AG09309 (cell line): Measurements from ENCODE around the gene MEMO1.

Experiments used
- DNase-seq: peaks from one replicate; pipeline ENCODE4 v3.0.0-alpha.2; 2010; ENCODE audit warnings: low read depth
- H3K4me3 ChIP-seq: 2 replicates; pipeline ENCODE4 v1.5.1; 2011; ENCODE audit warnings: mild to moderate bottlenecking, low read depth, low read length, moderate library complexity; ENCODE audit not compliant: control insufficient read depth
- CTCF ChIP-seq: IDR thresholded peaks from 2 replicates; pipeline ENCODE4 v1.5.1; 2011; ENCODE audit warnings: mild to moderate bottlenecking, low read depth, low read length, inconsistent platforms; ENCODE audit not compliant: insufficient read depth, control insufficient read depth; ENCODE audit errors: missing control alignments

MEMO1 gene

DNA sequence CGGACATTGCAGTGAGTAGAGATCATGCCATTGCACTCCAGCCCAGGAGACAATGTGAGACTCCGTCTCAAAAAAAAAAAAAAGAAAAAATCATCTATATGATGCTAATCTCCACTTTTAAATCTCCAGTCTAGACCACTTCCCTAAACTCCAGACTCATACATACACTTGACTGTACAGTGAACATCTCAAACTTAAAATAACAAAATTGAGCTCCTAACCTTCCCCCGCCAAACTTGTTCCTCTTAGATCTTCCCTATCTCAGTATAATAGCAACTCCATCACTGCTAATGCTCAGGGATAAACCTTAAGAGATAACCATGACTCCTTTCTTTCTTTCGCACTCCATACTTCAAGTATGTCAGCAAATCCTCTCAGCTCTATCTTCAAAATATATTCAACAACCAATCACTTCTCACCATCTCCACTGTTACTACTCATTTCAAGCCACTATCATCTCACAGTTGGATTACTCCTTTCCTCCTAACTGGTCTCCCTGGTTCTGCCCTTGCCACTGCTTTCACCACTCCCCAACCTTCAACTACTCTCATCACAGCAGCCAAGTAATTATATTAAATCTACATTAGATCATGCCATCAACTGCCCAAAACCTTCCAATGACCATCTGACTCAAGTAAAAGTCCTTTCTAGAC, 12.0 kb downstream of the MEMO1 start:
- DNase-seq = no peak
- no peak overlapping the region for H3K4me3 ChIP-seq
- TF ChIP-seq CTCF = no peak

DNA sequence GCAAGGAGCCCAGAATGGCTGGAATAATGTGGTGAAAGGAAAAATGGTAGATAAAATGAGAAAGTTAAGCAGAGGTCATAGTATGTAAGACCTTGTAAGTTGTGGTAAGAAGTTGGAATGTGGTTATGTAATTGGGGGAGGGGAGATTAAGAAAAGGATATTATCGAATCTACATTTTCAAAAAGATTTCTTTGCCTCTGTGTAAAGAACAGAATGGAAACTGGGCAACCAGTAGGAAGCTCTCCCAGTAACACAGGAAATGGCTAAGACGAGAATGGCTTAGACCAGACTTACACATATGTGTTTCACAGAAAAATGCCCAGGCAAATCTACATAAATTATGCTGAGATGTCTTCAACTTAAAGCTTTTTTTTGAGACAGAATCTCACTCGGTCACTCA, 13.2 kb downstream of the MEMO1 start:
- DNase-seq = no peak
- TF ChIP-seq CTCF = no peak
- H3K4me3 ChIP-seq = no peak overlapping the region

DNA sequence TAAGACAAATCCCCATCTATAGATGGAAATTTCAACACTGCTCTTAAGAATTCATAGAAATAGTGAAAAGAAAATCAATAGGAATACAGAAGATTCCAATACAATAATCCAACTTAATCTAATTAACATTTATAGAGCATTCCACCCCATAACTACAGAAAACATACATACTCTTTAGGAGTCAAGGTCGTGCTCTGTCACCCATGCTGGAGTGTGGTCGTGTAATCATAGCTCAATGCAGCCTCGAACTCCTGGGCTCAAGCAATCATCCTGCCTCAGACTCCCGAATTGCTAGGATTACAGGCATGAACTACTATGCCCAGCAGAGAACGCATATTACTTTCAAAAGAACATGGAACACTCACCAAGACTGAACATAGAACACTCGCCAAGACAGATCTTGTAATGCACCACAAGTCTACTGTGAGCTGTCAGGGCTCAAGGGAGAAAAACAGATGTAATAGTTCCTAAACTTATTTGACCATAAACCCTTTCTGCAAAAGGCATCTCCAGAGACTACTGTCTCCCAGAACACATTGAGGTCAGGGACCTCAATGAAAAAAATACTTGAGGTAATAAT, 14.1 kb downstream of the MEMO1 start:
- no peak overlapping the region for H3K4me3 ChIP-seq
- no peak for DNase-seq
- no peak for TF ChIP-seq CTCF

DNA sequence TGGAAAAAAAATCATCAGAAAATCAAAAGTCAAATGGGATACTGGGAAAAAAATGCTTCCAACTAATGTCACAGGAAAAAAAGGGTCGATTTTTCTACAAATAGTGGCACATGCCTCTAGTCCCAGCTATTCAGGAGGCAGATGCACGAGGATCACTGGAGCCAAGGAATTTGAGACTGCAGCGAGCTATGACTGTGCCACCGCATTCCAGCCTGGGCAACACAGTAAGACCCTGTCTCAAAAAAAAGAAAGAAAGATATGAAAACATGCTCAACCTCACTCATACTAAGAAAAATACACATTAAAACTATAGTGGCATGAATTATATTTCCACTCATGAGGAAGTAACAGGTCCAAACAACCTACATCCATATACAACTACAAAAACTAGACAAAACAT, 17.9 kb downstream of the MEMO1 start:
- no peak for TF ChIP-seq CTCF
- H3K4me3 ChIP-seq = no peak overlapping the region
- no peak for DNase-seq

- TF ChIP-seq CTCF = no peak
- DNase-seq = no peak
Observed at GRCh38 chr2:31992025-31992579, 18.7 kb downstream of the MEMO1 start.

DNA sequence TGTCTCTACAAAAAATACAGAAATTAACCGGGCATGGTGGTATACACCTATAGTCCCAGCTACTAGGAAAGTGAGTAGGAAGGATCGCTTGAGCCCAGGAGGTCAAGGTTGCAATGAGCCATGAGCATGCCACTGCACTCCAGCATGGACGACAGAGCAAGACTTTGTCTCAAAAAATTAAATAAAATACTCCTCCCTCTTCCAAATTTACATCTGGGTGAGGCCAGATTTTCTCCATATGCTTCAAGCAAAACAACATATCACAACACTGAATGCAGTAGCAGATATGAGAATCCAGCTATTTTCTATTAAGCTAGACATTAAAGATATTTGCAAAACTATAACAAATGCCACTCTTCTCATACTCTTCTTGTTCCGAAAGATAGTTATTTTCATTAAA, 20.9 kb downstream of the MEMO1 start:
- DNase-seq = no peak
- no peak for TF ChIP-seq CTCF
- H3K4me3 ChIP-seq = no peak overlapping the region

More at GRCh38 chr2:31992025-31992579, 18.7 kb downstream of the MEMO1 start:
- H3K4me3 ChIP-seq = no peak overlapping the region
